Neural cell (in vitro differentiated cells): ENCODE measurements around the gene SLIT3. TPM values are rescaled to one million over a fixed set of nuclear protein-coding genes. Genes with fewer than 3 reads are reported as not detected.

Experiments
- H2AFZ ChIP-seq: fragments of 200-600, 300-800 bp; sonication (generic), shearing (Covaris generic); 2 replicates; pipeline ENCODE4 v1.6.0; 2014; ENCODE audit warnings: low read depth, mild to moderate bottlenecking, antibody characterized with exemption, low read length, moderate library complexity
- H3F3A ChIP-seq: fragments of 200-600 bp; shearing (Covaris generic); 2 replicates; pipeline ENCODE4 v1.6.1; 2016; ENCODE audit warnings: mild to moderate bottlenecking, moderate library complexity, mixed read lengths, antibody characterized with exemption, low read length; ENCODE audit not compliant: insufficient read depth, poor library complexity, severe bottlenecking
- H3K27ac ChIP-seq: fragments of 200-600, 300-800 bp; sonication (generic), shearing (Covaris generic); 2 replicates; pipeline ENCODE4 v1.5.1; 2014; ENCODE audit warnings: mild to moderate bottlenecking, low read length, moderate library complexity
- H3K27me3 ChIP-seq: fragments of 300-800, 200-600 bp; sonication (generic), shearing (Covaris generic); 2 replicates; pipeline ENCODE4 v1.6.0; 2014; ENCODE audit warnings: mild to moderate bottlenecking, low read depth, low read length, moderate library complexity; ENCODE audit not compliant: insufficient read depth
- H3K36me3 ChIP-seq: fragments of 300-800, 200-600 bp; sonication (generic), shearing (Covaris generic); 2 replicates; pipeline ENCODE4 v1.5.1; 2014; ENCODE audit warnings: mild to moderate bottlenecking, antibody characterized with exemption, low read length, moderate library complexity; ENCODE audit not compliant: insufficient read depth
- H3K4me2 ChIP-seq: fragments of 300-800, 200-600 bp; sonication (generic), shearing (Covaris generic); 2 replicates; pipeline ENCODE4 v1.6.0; 2014; ENCODE audit warnings: mild to moderate bottlenecking, low read length
- H3K4me3 ChIP-seq: fragments of 300-800, 200-600 bp; sonication (generic), shearing (Covaris generic); 2 replicates; pipeline ENCODE4 v1.5.1; 2014; ENCODE audit warnings: mild to moderate bottlenecking, low read length, moderate library complexity
- H3K79me2 ChIP-seq: fragments of 200-600 bp; shearing (Covaris generic); replicated peaks from 2 replicates; pipeline ENCODE4 v1.6.0; 2014; ENCODE audit warnings: mild to moderate bottlenecking, low read length, moderate library complexity; ENCODE audit not compliant: insufficient read depth
- H3K9ac ChIP-seq: fragments of 300-800, 200-600 bp; sonication (generic), shearing (Covaris generic); 2 replicates; pipeline ENCODE4 v1.6.1; 2016; ENCODE audit warnings: mild to moderate bottlenecking, low read length, mixed read lengths
- H3K9me2 ChIP-seq: fragments of 200-600 bp; shearing (Covaris generic); 2 replicates; pipeline ENCODE4 v1.6.1; 2016; ENCODE audit warnings: mild to moderate bottlenecking, low read length, mixed read lengths; ENCODE audit not compliant: insufficient read depth
- H3K9me3 ChIP-seq: fragments of 200-600, 300-800 bp; sonication (generic), shearing (Covaris generic); 2 replicates; pipeline ENCODE4 v1.6.1; 2016; ENCODE audit warnings: mild to moderate bottlenecking, mixed run types, low read length, moderate library complexity, mixed read lengths
- H4K20me1 ChIP-seq: fragments of 200-600 bp; shearing (Covaris generic); 2 replicates; pipeline ENCODE4 v1.6.1; 2016; ENCODE audit warnings: mild to moderate bottlenecking, mixed run types; ENCODE audit not compliant: insufficient read depth
- CTCF ChIP-seq: fragments of 450-650 bp; IDR thresholded peaks from 2 replicates; pipeline ENCODE4 v1.5.1; 2014; ENCODE audit warnings: antibody characterized with exemption, mild to moderate bottlenecking, moderate library complexity; ENCODE audit not compliant: poor library complexity, severe bottlenecking
- EP300 ChIP-seq: fragments of 450-650 bp; conservative IDR thresholded peaks from 2 replicates; pipeline ENCODE4 v1.6.1; 2014; ENCODE audit warnings: antibody characterized with exemption, mild to moderate bottlenecking, moderate library complexity; ENCODE audit not compliant: poor library complexity, severe bottlenecking
- EZH2 ChIP-seq: fragments of 200-600, 300-800 bp; shearing (Covaris generic), sonication (generic); IDR thresholded peaks from 2 replicates; pipeline ENCODE4 v1.6.1; 2014; ENCODE audit warnings: antibody characterized with exemption, low read length, borderline replicate concordance, mild to moderate bottlenecking; ENCODE audit not compliant: insufficient read depth, poor library complexity, severe bottlenecking
- MXI1 ChIP-seq: fragments of 450-650 bp; conservative IDR thresholded peaks from 2 replicates; pipeline ENCODE4 v1.6.1; 2014; ENCODE audit warnings: antibody characterized with exemption, mild to moderate bottlenecking; ENCODE audit not compliant: poor library complexity, severe bottlenecking
- POLR2AphosphoS5 ChIP-seq: IDR thresholded peaks from 2 replicates; pipeline ENCODE4 v1.6.1; 2012
- RAD21 ChIP-seq: fragments of 450-650 bp; conservative IDR thresholded peaks from 2 replicates; pipeline ENCODE4 v1.6.1; 2014; ENCODE audit warnings: antibody characterized with exemption, mild to moderate bottlenecking, moderate library complexity
- REST ChIP-seq: IDR thresholded peaks from 2 replicates; pipeline ENCODE4 v1.6.1; 2012; ENCODE audit warnings: borderline replicate concordance
- SMC3 ChIP-seq: fragments of 450-650 bp; conservative IDR thresholded peaks from 2 replicates; pipeline ENCODE4 v1.6.1; 2014; ENCODE audit warnings: antibody characterized with exemption, mild to moderate bottlenecking, moderate library complexity; ENCODE audit not compliant: poor library complexity
- TAF1 ChIP-seq: IDR thresholded peaks from 2 replicates; pipeline ENCODE4 v1.6.1; 2012; ENCODE audit warnings: low read depth
- polyA plus RNA-seq: library from polyadenylated mRNA; depleted of rRNA; stranded (reverse); fragments of >200 nt; gene quantifications from 2 replicates; pipeline ENCODE4 v1.2.3, GENCODE V29; 2014

Gene SLIT3
- polyA plus RNA-seq, 1 donor from 2014 or later = 1.2 TPM

DNA sequence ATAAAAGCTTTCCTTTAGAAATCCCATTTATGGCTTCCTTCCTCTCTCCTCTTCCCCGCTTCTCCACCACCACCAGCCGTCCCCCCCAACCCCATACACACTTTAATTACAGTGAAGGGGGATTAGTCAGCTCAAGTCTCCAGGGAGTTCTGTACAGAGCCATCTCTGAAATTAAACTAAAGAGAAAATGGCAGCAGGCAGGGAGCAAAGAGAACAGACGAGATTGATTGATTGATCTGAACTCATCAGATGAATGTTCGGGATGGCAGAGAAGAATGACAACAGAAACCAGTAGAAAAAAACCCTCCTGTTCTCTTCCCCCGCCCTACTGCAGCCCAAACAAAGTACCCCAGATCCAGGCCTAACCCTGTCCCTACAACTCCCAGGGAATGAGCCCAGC is 480.1 kb downstream of the SLIT3 start:
- H3K4me2 ChIP-seq = no peak overlapping the region

DNA sequence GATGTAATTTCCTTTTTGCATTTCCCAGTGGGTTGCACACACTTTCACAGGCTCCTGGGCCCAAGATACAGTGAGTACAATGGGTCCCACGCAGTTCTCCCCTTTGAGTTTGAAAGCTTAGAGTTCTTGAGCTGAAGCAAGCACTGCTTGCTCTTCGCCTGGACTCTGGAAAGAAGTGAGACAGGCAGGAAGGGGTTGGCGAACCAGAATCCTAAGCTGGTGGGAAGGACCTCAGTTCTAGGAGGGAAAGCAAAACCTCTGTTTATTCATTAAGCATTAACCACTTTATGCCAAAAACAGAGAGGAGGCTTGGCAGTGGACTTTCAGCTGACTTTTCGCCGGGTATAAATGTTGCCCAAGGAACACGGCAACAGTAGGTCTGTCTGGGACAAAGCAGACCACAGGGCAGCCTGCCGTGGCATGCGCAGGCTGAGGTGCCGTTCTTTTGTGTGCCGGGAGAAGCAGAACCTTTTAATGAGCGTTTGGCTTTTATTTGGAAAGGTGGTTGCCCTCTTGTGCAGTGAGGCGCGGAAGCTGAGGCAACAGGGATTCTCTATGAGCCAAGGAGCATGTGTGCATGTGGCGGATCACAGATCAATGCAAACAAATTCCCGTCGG is 481.8 kb downstream of the SLIT3 start:
- Histone ChIP-seq H3K9me3 (no peaks in the 10 kb centered on the region), H2AFZ (no peak overlapping the region), H3K9me2 (no peaks in the 10 kb centered on the region), H4K20me1 (no peaks in the 10 kb centered on the region), H3K36me3 (no peaks in the 10 kb centered on the region), H3K4me3 (no peak overlapping the region), H3K4me2 (no peak overlapping the region), H3F3A (no peaks in the 10 kb centered on the region), H3K27me3 (no peaks in the 10 kb centered on the region), H3K27ac (no peak overlapping the region), H3K9ac (no peak overlapping the region), H3K79me2 (no peaks in the 10 kb centered on the region)
- no peak for TF ChIP-seq RAD21
- TF ChIP-seq TAF1 = no peak
- TF ChIP-seq POLR2AphosphoS5 = no peak
- TF ChIP-seq CTCF = no peak
- no peak for TF ChIP-seq SMC3
- no peak for TF ChIP-seq REST
- no peak for TF ChIP-seq EZH2
- no peak for TF ChIP-seq EP300
- no peak for TF ChIP-seq MXI1

More for the DNA sequence above, 480.1 kb downstream of the SLIT3 start:
- no peaks in the 10 kb centered on the region for H4K20me1 ChIP-seq
- no peak overlapping the region for H3K9ac ChIP-seq
- H3F3A ChIP-seq = no peaks in the 10 kb centered on the region
- H3K36me3 ChIP-seq = no peaks in the 10 kb centered on the region
- H3K79me2 ChIP-seq = no peaks in the 10 kb centered on the region
- peak overlapping the region; percentile 41 for H3K4me3 ChIP-seq
- no peaks in the 10 kb centered on the region for H3K9me3 ChIP-seq
- H2AFZ ChIP-seq = no peak overlapping the region
- H3K9me2 ChIP-seq = no peaks in the 10 kb centered on the region
- TF ChIP-seq POLR2AphosphoS5 = peak; percentile 37
- TF ChIP-seq EP300 = peak; percentile 68
- no peak for TF ChIP-seq RAD21
- no peak for TF ChIP-seq SMC3
- no peak for TF ChIP-seq EZH2
- TF ChIP-seq MXI1 = no peak
- no peak for TF ChIP-seq TAF1
- H3K27me3 ChIP-seq = no peaks in the 10 kb centered on the region
- H3K27ac ChIP-seq = no peak overlapping the region
